OCI-LY1 (cell line): ENCODE data around the gene WDFY4.

Experiments
- CTCF ChIP-seq: fragments of 200-600 bp; sonication (generic), shearing (Covaris generic); IDR thresholded peaks from 2 replicates; pipeline ENCODE4 v1.5.1; 2017; ENCODE audit warnings: mild to moderate bottlenecking, antibody characterized with exemption, low read length, moderate library complexity, mixed read lengths
- EZH2 ChIP-seq: fragments of 200-600 bp; sonication (generic), shearing (Covaris generic); IDR thresholded peaks from 2 replicates; pipeline ENCODE4 v1.8.0; 2017; ENCODE audit warnings: borderline replicate concordance, mixed run types, mild to moderate bottlenecking, antibody characterized with exemption, low read length, moderate library complexity, mixed read lengths

DNA sequence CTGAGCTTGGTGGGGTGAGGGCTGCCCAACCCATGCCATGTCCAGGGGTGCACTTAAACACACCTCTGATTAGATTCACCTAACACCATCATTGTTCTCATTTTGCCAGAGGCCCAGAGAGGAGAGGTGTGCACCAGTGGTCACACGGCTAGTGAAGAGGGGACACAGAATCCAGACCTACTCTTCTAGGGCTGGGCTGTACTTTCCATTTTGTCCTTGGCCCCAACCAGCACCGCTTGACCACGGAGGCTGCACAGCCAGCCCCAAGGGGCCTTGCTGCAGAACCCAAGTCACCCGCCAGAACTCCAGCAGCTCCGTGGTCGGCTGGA lies 246 bp upstream of the WDFY4 start:
- TF ChIP-seq CTCF (no peak), EZH2 (no peak)
